IMR-90 (cell line): ENCODE results near the gene HTR2A. TPM values are rescaled to one million over a fixed set of nuclear protein-coding genes. Genes with fewer than 3 reads are reported as not detected.
A peak's percentile ranks its signal among the peaks of the same experiment; 100 is the strongest.

ENCODE experiments used
- ATAC-seq: fragments of 200-7000 bp; cut with Tn5 transposase; 2 replicates; pipeline ENCODE4 v1.9.1; 2020; ENCODE audit warnings: low read depth, mild to moderate bottlenecking, moderate library complexity
- BruUV-seq: library from RNA; stranded (reverse); fragments of 400-500 nt; replicated peaks from 2 replicates; lab custom pipeline; 2021; lab: Mats Ljungman, UMichigan
- CTCF ChIA-PET: fragments of 300-600 bp; formaldehyde crosslinking; extraction: SDS; loops from one replicate; lab custom pipeline; 2021; ENCODE audit warnings: antibody characterized with exemption; lab: Yijun Ruan, JAX
- POLR2A ChIA-PET: fragments of 300-600 bp; sonication (Branson Sonifier 250); formaldehyde crosslinking; loops from one replicate; lab custom pipeline; 2022; ENCODE audit warnings: antibody characterized with exemption; ENCODE audit not compliant: unreplicated experiment; lab: Charles Lee
- DNase-seq: peaks from one replicate; pipeline ENCODE4 v3.0.0; 2013
- H2AFZ ChIP-seq: replicated peaks from 2 replicates; pipeline ENCODE3; 2013; ENCODE audit warnings: low read length, mild to moderate bottlenecking; ENCODE audit not compliant: poor library complexity
- H2AK5ac ChIP-seq: 2 replicates; pipeline ENCODE4 v1.6.1; 2013; ENCODE audit warnings: low read depth, low read length, inconsistent platforms
- H2AK9ac ChIP-seq: replicated peaks from 2 replicates; pipeline ENCODE3; 2013; ENCODE audit warnings: mild to moderate bottlenecking, low read depth, low read length, moderate library complexity; ENCODE audit not compliant: poor library complexity
- H2BK120ac ChIP-seq: 2 replicates; pipeline ENCODE4 v1.6.1; 2013; ENCODE audit warnings: low read depth, low read length, inconsistent platforms
- H2BK15ac ChIP-seq: 3 replicates; pipeline ENCODE4 v1.6.1; 2013; ENCODE audit warnings: low read depth, low read length, inconsistent platforms
- H2BK20ac ChIP-seq: 2 replicates; pipeline ENCODE4 v1.6.1; 2013; ENCODE audit warnings: low read depth, mild to moderate bottlenecking, inconsistent platforms, low read length, moderate library complexity
- H2BK5ac ChIP-seq: 2 replicates; pipeline ENCODE4 v1.6.1; 2013; ENCODE audit warnings: mild to moderate bottlenecking, low read depth, low read length, inconsistent platforms; ENCODE audit not compliant: poor library complexity, severe bottlenecking
- H3K14ac ChIP-seq: replicated peaks from 2 replicates; pipeline ENCODE4 v1.6.1; 2013; ENCODE audit warnings: low read depth, low read length, inconsistent platforms
- H3K18ac ChIP-seq: 2 replicates; pipeline ENCODE4 v1.6.1; 2013; ENCODE audit warnings: low read depth, low read length, control low read depth
- H3K23ac ChIP-seq: 2 replicates; pipeline ENCODE4 v1.6.1; 2013; ENCODE audit warnings: low read depth, low read length, inconsistent platforms
- H3K27ac ChIP-seq: 2 replicates; pipeline ENCODE4 v1.5.1; 2013; ENCODE audit warnings: mild to moderate bottlenecking, control low read depth, low read length; ENCODE audit not compliant: insufficient read depth
- H3K27me3 ChIP-seq: 2 replicates; pipeline ENCODE4 v1.6.1; 2013; ENCODE audit warnings: low read length; ENCODE audit not compliant: control insufficient read depth, insufficient read depth
- H3K36me3 ChIP-seq: 2 replicates; pipeline ENCODE4 v1.6.1; 2013; ENCODE audit warnings: low read length, mixed read lengths; ENCODE audit not compliant: control insufficient read depth, insufficient read depth
- H3K4ac ChIP-seq: 2 replicates; pipeline ENCODE4 v1.6.1; 2013; ENCODE audit warnings: low read depth, low read length, inconsistent platforms
- H3K4me1 ChIP-seq: 2 replicates; pipeline ENCODE4 v1.6.1; 2013; ENCODE audit warnings: low read length, mixed read lengths; ENCODE audit not compliant: control insufficient read depth, insufficient read depth
- H3K4me2 ChIP-seq: 2 replicates; pipeline ENCODE4 v1.6.1; 2013; ENCODE audit warnings: low read depth, mild to moderate bottlenecking, control low read depth, low read length, moderate library complexity
- H3K4me3 ChIP-seq: 2 replicates; pipeline ENCODE4 v1.5.1; 2013; ENCODE audit warnings: low read depth, mild to moderate bottlenecking, control low read depth, low read length, moderate library complexity; ENCODE audit not compliant: insufficient read depth
- H3K56ac ChIP-seq: 2 replicates; pipeline ENCODE4 v1.6.1; 2013; ENCODE audit warnings: low read length, inconsistent platforms; ENCODE audit not compliant: insufficient read depth; ENCODE audit errors: extremely low read depth
- H3K79me1 ChIP-seq, 2 experiments: 2 replicates each; pipeline ENCODE4 v1.6.1; 2013; ENCODE audit warnings: low read length in 2 of 2, inconsistent platforms in 1 of 2, low read depth in 1 of 2
- H3K9ac ChIP-seq: 2 replicates; pipeline ENCODE4 v1.6.1; 2013; ENCODE audit warnings: low read depth, low read length, control low read depth
- H3K9me1 ChIP-seq: 2 replicates; pipeline ENCODE4 v1.6.1; 2013; ENCODE audit warnings: low read length, inconsistent platforms; ENCODE audit not compliant: insufficient read depth
- H3K9me3 ChIP-seq: 2 replicates; pipeline ENCODE4 v1.6.1; 2013; ENCODE audit warnings: low read length; ENCODE audit not compliant: control insufficient read depth, insufficient read depth
- H4K20me1 ChIP-seq: 2 replicates; pipeline ENCODE4 v1.6.1; 2013; ENCODE audit warnings: low read length, inconsistent platforms; ENCODE audit not compliant: insufficient read depth
- H4K5ac ChIP-seq: 2 replicates; pipeline ENCODE4 v1.6.1; 2013; ENCODE audit warnings: mild to moderate bottlenecking, low read depth, low read length, control low read depth
- H4K8ac ChIP-seq, 2 experiments: 2 replicates each; pipeline ENCODE4 v1.6.1; 2013; ENCODE audit warnings: low read depth in 2 of 2, low read length in 2 of 2, control low read depth in 1 of 2, inconsistent platforms in 1 of 2
- H4K91ac ChIP-seq: 2 replicates; pipeline ENCODE4 v1.6.1; 2013; ENCODE audit warnings: low read depth, low read length, inconsistent platforms; ENCODE audit not compliant: insufficient read depth
- CEBPB ChIP-seq: IDR thresholded peaks from 2 replicates; pipeline ENCODE4 v1.6.1; 2012; ENCODE audit warnings: low read depth, low read length, improper control_type of control experiment
- FOS ChIP-seq: fragments of 150-350 bp; IDR thresholded peaks from 2 replicates; pipeline ENCODE4 v1.6.1; 2016; ENCODE audit warnings: low read depth, low read length
- MAZ ChIP-seq: IDR thresholded peaks from 2 replicates; pipeline ENCODE4 v1.6.1; 2012; ENCODE audit warnings: low read depth, mild to moderate bottlenecking, low read length, improper control_type of control experiment, moderate library complexity, borderline replicate concordance
- MXI1 ChIP-seq: IDR thresholded peaks from 2 replicates; pipeline ENCODE4 v1.6.1; 2012; ENCODE audit warnings: low read depth, mild to moderate bottlenecking, low read length, moderate library complexity, borderline replicate concordance
- RAD21 ChIP-seq: IDR thresholded peaks from 2 replicates; pipeline ENCODE4 v1.6.1; 2012; ENCODE audit warnings: low read length, improper control_type of control experiment
- SMC3 ChIP-seq: fragments of 150-350 bp; IDR thresholded peaks from 2 replicates; pipeline ENCODE4 v1.6.1; 2016; ENCODE audit warnings: low read depth, mild to moderate bottlenecking, antibody characterized with exemption, low read length, moderate library complexity
- WGBS, 2 experiments: methylation state at CpG; one replicate each; pipeline versions ENCODE4 v1.1.5 to v1.1.7; 2013; ENCODE audit warnings: missing lambda C conversion rate in 2 of 2; ENCODE audit not compliant: insufficient read length in 1 of 2; ENCODE audit errors: extremely low coverage in 2 of 2; 5-methylcytosine and 5-hydroxymethylcytosine counted together
- dilution Hi-C: fragments of 300-500 bp; cut with HindIII; formaldehyde crosslinking; loops from one replicate; pipeline ENCODE4 v1.14.3; 2018; ENCODE audit warnings: low sequenced_read_pairs; ENCODE audit not compliant: unreplicated experiment
- in situ Hi-C: fragments of 300-500 bp; cut with MboI; formaldehyde crosslinking; loops from 3 replicates; pipeline ENCODE4 v1.14.3; 2019; ENCODE audit warnings: low sequenced_read_pairs, inconsistent platforms, mixed read lengths
- intact Hi-C: fragments of 100-400 bp; cut with micrococcal nuclease; formaldehyde crosslinking; loops from 2 replicates; pipeline ENCODE4 v1.10.0; 2022
- polyA plus RNA-seq, 3 experiments: library from polyadenylated mRNA; depleted of rRNA; stranded (reverse); fragments of >200 nt; gene quantifications; 2 replicates each; pipeline ENCODE4 v1.2.3, GENCODE V29; 2012; ENCODE audit warnings: low replicate concordance in 1 of 3
- total RNA-seq: library from RNA; depleted of rRNA; stranded (reverse); fragments of >200 nt; gene quantifications from 2 replicates; pipeline ENCODE4 v1.2.3, GENCODE V29; 2012
- TF ChIP-seq, protein P1 (sequence below): conservative IDR thresholded peaks from 2 replicates; pipeline ENCODE4 v1.5.1; 2012; ENCODE audit warnings: mild to moderate bottlenecking, low read depth, low read length, improper control_type of control experiment

HTR2A gene
- total and polyA plus RNA-seq, 2 of the 4 experiments (the other 2 are of a cell fraction), result 0.02 TPM; not detected in 1

DNA sequence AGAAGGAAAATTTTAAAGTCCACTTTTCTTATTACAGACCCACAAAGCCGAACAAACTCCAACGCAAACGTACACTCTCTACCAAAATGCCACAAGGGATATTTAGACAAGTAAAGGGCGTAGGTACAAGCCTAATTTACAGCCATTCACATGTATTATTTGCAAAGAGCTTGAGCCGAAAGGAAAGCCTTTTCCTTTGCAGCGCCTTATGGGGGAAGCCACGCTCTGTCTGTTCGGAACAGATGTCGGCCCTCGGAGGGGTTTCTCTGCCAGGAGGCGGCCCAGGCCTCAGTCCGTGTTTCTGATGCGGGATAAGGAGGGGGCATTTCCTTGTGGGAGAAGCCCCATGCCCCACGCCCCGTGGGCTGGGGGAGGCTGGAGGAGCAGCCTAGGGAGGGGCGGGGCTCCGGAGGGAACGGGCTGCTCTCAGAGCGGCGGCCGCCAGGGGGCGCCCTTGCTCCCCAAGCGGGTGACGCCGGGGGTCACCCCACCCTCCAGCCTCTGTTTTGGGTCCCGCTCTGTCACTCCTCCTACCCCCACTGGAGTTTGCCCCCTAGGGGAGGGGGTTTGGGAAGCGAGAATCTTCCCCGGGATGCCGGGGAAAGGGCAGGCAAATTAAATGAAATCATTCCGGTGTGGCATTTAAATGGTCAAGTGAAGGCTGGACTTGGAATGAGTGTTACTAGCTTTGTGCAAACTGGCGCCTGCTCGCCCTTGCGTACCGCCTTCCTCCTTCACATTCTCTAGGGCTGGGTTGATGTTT lies 2.9 kb downstream of the HTR2A start:
- dilution Hi-C loops, result no loop called here

More for the DNA sequence above, 2.9 kb downstream of the HTR2A start:
- Histone ChIP-seq H4K8ac (peak overlapping the region; percentile 12 to 61; a peak in 3 of 4 replicates), H2BK20ac (0 out of 2 replicates have a peak overlapping the region, but pooled peaks have one; percentile 13), H2BK15ac (0 out of 3 replicates have a peak overlapping the region, but pooled peaks have one; percentile 48), H3K9ac (peak overlapping the region; percentile 53), H2BK5ac (no peak overlapping the region), H3K14ac (peak overlapping the region; percentile 76; the same call in 1 of the 2 replicates), H3K79me1 (no peaks in the 10 kb centered on the region), H3K4me3 (peak overlapping the region; percentile 63), H2AK9ac (peak overlapping the region; percentile 33), H4K91ac (peak overlapping the region; percentile 52; the same call in 1 of the 2 replicates), H3K36me3 (no peaks in the 10 kb centered on the region), H3K18ac (no peak overlapping the region), H3K23ac (peak overlapping the region; percentile 62; the same call in 1 of the 2 replicates), H3K9me3 (no peaks in the 10 kb centered on the region), H3K4me1 (no peaks in the 10 kb centered on the region), H3K4me2 (peak overlapping the region; percentile 89), H4K5ac (no peak overlapping the region), H3K27me3 (peaks cover 20% of the 10 kb centered on the region), H2AFZ (peak overlapping the region; percentile 95), H3K56ac (peak overlapping the region; percentile 34), H3K4ac (peak overlapping the region; percentile 58), H3K9me1 (no peaks in the 10 kb centered on the region), H4K20me1 (no peaks in the 10 kb centered on the region), H2AK5ac (no peak overlapping the region), H3K27ac (no peak overlapping the region; the same call in 1 of the 2 replicates), H2BK120ac (peak overlapping the region; percentile 71)
- ChIA-PET POLR2A (interaction anchor here (0.5 kb wide), 1 partner anchor 29 kb away, joined by 3 read pairs; no protein-coding TSS in a partner anchor), CTCF (interaction anchor here (0.6 to 1.4 kb wide), 16 partner anchors 8 to 1010 kb away, joined by 3 to 8 read pairs (median 3); no protein-coding TSS in a partner anchor)
- 0% methylated on average over 3 of the region's 34 CpGs; no CpG with 5 or more reads in 1 of the 2 experiments for WGBS, 2 experiments
- TF ChIP-seq MAZ, result peak; percentile 84; the same call in 1 of the 2 replicates
- no peak for TF ChIP-seq FOS
- TF ChIP-seq, protein P1, sequence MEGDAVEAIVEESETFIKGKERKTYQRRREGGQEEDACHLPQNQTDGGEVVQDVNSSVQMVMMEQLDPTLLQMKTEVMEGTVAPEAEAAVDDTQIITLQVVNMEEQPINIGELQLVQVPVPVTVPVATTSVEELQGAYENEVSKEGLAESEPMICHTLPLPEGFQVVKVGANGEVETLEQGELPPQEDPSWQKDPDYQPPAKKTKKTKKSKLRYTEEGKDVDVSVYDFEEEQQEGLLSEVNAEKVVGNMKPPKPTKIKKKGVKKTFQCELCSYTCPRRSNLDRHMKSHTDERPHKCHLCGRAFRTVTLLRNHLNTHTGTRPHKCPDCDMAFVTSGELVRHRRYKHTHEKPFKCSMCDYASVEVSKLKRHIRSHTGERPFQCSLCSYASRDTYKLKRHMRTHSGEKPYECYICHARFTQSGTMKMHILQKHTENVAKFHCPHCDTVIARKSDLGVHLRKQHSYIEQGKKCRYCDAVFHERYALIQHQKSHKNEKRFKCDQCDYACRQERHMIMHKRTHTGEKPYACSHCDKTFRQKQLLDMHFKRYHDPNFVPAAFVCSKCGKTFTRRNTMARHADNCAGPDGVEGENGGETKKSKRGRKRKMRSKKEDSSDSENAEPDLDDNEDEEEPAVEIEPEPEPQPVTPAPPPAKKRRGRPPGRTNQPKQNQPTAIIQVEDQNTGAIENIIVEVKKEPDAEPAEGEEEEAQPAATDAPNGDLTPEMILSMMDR, result peak; percentile 77
- TF ChIP-seq RAD21, result peak; percentile 62
- 0 out of 2 replicates have a peak, but pooled peaks have one; percentile 11 for TF ChIP-seq MXI1
- no peak for TF ChIP-seq CEBPB
- peak; percentile 60 for TF ChIP-seq SMC3
- intact Hi-C loops, result loop anchor here (1.0 to 10.0 kb wide), 4 partner anchors 62 to 882 kb away; no protein-coding TSS in a partner anchor
- no TSS peak for BruUV-seq
- DNase-seq (peak; percentile 17), ATAC-seq (peak; percentile 95)
- in situ Hi-C loops, result no loop called here
